Measurements from ENCODE around the gene ANKRD30B.
A peak's percentile ranks its signal among the peaks of the same experiment; 100 is the strongest.
"Not testable (repeated sequence)": the region's sequence is repeated elsewhere in the genome, so short reads cannot be mapped to it uniquely, and the experiment has no call there.

The ANKRD30B gene, protein sequence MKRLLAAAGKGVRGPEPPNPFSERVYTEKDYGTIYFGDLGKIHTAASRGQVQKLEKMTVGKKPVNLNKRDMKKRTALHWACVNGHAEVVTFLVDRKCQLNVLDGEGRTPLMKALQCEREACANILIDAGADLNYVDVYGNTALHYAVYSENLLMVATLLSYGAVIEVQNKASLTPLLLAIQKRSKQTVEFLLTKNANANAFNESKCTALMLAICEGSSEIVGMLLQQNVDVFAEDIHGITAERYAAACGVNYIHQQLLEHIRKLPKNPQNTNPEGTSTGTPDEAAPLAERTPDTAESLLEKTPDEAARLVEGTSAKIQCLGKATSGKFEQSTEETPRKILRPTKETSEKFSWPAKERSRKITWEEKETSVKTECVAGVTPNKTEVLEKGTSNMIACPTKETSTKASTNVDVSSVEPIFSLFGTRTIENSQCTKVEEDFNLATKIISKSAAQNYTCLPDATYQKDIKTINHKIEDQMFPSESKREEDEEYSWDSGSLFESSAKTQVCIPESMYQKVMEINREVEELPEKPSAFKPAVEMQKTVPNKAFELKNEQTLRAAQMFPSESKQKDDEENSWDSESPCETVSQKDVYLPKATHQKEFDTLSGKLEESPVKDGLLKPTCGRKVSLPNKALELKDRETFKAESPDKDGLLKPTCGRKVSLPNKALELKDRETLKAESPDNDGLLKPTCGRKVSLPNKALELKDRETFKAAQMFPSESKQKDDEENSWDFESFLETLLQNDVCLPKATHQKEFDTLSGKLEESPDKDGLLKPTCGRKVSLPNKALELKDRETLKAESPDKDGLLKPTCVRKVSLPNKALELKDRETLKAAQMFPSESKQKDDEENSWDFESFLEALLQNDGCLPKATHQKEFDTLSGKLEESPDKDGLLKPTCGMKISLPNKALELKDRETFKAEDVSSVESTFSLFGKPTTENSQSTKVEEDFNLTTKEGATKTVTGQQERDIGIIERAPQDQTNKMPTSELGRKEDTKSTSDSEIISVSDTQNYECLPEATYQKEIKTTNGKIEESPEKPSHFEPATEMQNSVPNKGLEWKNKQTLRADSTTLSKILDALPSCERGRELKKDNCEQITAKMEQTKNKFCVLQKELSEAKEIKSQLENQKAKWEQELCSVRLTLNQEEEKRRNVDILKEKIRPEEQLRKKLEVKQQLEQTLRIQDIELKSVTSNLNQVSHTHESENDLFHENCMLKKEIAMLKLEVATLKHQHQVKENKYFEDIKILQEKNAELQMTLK (N-terminal part only)

DNA sequence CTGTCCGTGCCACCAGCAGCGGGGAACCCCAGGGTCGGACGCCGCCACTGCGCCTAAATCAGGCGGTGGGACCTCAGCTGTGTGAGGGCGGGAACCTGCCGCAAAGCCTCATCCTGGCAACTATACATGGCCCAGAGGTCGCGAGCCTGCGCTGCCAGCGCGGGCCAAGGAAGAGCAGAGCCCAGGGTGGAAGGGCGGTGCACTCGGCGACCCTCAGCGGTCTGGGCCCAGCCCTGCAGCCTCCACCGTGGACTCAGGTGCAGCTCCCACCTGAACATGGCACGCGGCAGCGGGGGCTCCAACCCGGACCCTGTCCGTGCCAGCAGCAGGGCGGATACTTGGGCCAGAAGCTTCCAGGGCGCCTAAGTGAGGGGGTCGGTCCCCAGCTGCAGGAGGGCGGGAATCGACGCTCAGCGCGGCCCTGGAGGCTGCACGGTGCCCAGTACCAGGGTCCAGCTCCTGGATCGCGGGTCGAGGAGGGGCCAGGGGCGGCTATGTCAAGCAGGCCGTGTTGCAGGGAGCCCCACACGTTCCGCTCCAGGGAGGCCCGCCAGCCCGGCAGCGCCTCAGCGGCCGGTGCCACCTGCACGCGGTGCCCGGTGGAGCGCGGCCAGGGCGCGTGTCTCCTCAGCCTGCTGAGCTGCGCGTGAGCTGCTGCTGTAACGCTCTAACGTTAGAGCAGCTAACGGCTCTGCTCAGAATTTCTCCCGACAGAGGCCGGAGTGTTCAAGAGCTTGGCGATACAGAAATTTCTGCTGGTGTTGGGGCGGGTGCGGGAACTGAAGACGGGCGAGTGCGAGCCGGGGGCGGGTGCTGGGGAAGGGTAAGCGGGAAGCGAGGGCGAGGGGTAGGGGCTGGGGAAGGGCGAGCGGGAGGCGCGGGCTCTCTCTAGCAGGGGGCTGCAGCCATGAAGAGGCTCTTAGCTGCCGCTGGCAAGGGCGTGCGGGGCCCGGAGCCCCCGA lies at the start of gene ANKRD30B:
TSS of gene ANKRD30B (plus strand) at position 660 of the 962 bp plus-strand sequence. CDS start at position 908, 248 bp downstream.
- peak; percentile 56 for ATAC-seq
- H3K4me1 Mint-ChIP-seq, result no peaks in the 10 kb centered on the region
- H3K9me3 Mint-ChIP-seq, result peaks cover 4% of the 10 kb centered on the region
- no peaks in the 10 kb centered on the region for H3K36me3 Mint-ChIP-seq
- no peaks in the 10 kb centered on the region for H3K27me3 Mint-ChIP-seq
- H3K4me3 Mint-ChIP-seq, result no peak within 1 kb of the TSS
- no peak within 1 kb of the TSS for H3K27ac Mint-ChIP-seq

DNA sequence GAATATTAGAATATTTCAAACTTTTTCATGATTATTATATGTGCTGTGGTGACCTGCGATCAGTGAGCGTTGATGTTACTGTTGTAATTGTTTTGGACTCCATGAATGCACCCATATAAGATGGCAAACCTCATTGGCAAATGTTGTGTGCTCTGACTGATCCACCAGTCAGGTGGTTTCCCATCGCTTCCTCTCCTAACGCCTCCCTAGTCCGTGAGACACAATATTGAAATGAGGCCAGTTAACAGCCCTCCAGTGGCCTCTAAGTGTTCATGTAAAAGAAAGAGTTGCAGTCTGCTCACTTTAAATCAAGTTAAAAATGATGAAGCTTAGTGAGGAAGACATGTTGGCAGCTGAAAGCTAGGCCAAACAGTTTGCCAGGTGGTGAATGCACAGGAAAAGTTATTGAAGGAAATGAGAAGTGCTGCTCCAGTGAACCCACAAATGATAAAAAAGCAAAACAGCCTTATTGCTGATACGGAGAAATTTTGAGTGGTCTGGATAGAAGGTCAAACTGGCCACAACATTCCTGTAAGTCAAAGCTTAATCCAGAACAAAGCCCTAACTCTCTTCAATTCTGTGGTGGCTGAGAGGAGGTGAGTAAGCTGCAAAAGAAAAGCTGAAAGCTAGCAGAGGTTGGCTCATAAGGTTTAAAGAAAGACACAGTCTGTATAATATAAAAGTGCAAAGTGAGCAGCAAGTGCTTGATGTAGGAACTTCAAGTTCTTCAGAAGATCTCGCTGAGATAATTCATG lies 46.5 kb upstream of the ANKRD30B start:
- not testable (repeated sequence) for H3K27ac Mint-ChIP-seq, H3K4me1 Mint-ChIP-seq, H3K9me3 Mint-ChIP-seq, H3K4me3 Mint-ChIP-seq, H3K36me3 Mint-ChIP-seq, ATAC-seq, H3K27me3 Mint-ChIP-seq

DNA sequence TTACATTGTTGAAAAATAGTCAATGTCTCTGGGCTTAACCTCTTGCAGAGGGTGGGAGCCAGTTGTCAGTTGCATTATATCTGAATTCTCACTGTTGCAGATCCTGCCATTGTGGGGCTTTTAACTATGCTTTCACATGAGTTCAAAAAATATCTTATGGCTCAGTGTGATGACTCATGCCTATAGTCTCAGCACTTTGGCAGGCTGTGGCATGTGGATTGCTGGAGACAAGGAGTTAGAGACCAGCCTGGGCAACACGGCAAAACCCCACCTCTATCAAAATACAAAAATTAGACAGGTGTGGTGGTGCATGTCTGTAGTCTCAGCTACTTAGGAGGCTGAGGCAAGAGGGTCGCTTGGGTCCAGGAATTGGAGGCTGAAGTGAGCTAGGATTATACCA lies 38.2 kb upstream of the ANKRD30B start:
- not testable (repeated sequence) for H3K36me3 Mint-ChIP-seq, H3K27me3 Mint-ChIP-seq, H3K9me3 Mint-ChIP-seq, H3K4me3 Mint-ChIP-seq, ATAC-seq, H3K27ac Mint-ChIP-seq, H3K4me1 Mint-ChIP-seq

DNA sequence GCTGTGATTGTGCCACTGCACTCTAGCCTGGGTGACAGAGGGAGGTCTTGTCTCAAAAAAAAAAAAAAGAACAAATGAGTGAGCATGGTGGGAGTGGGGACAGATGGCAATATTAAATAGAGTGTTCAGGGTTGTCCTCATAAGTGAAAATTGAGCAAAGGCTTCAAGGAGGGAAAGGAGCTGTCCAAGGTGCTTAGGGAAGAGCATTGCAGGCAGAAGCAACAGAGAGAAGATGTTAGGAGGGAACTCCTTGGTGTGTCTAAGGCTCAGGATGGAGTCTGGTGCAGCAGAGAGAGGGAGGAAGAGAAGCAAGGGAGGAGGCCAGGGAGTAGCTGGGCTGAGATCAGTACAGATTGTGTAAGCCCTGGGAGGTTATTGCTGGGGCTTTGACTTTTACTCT lies 26.4 kb upstream of the ANKRD30B start:
- not testable (repeated sequence) for H3K27ac Mint-ChIP-seq, H3K27me3 Mint-ChIP-seq, H3K4me1 Mint-ChIP-seq, H3K36me3 Mint-ChIP-seq, ATAC-seq, H3K4me3 Mint-ChIP-seq, H3K9me3 Mint-ChIP-seq

DNA sequence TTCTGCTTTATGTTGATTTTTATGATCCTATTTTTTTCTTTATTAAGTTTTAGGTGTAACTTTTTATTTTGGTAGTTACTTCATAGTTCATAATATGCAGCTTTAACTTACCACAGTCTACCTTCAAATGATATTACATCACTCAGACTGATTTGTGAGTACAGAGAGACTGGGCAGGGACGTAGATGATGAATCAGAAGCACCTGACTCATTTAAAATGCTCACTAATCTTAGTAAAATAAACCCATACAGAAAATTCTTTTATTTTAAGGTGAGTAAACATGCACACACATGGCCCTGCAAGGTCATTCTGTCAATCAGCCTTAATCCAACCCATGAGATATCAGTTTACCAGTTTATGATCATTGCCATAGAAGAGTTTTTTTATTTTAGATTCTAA lies 8.9 kb upstream of the ANKRD30B start:
- not testable (repeated sequence) for H3K27me3 Mint-ChIP-seq, H3K4me1 Mint-ChIP-seq, H3K27ac Mint-ChIP-seq, H3K36me3 Mint-ChIP-seq, H3K9me3 Mint-ChIP-seq, ATAC-seq, H3K4me3 Mint-ChIP-seq

DNA sequence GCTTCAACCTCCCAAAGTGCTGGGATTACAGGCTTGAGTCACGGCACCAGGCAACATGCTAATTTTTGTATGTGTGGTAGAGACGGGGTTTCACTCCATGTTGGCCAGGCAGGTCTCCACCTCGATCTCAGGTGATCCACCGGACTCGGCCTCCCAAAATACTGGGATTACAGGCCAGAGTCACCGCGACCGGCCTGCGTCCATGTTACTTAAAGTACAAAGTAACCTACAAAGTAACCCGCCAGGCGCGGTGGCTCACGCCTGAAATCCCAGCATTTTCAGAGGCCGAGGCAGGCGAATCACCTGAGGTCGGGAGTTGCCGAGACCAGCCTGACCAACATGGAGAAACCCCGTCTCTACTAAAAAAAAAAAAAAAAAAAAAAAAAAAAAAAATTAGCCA lies 1.1 kb upstream of the ANKRD30B start:
- H3K27ac Mint-ChIP-seq, result no peak overlapping the region
- peaks cover 4% of the 10 kb centered on the region for H3K9me3 Mint-ChIP-seq
- no peaks in the 10 kb centered on the region for H3K36me3 Mint-ChIP-seq
- no peaks in the 10 kb centered on the region for H3K4me1 Mint-ChIP-seq
- no peaks in the 10 kb centered on the region for H3K27me3 Mint-ChIP-seq
- ATAC-seq, result no peak
- no peak overlapping the region for H3K4me3 Mint-ChIP-seq

DNA sequence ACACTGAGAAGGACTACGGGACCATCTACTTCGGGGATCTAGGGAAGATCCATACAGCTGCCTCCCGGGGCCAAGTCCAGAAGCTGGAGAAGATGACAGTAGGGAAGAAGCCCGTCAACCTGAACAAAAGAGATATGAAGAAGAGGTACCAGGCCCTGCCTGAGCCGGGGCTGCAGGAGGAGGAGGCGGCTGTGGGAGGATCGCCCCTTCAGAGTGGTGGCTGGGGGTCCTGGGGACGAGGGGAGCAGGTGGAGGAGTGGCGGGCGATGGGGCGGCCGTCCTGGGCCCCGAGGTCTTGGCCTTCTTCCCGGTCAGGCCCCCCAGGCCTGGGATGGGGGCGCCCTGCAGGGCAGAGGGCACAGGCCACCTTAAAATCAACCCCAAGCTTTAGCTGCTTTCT lies 524 bp downstream of the ANKRD30B start:
- H3K4me1 Mint-ChIP-seq, result no peaks in the 10 kb centered on the region
- peaks cover 4% of the 10 kb centered on the region for H3K9me3 Mint-ChIP-seq
- H3K4me3 Mint-ChIP-seq, result no peak overlapping the region
- no peak for ATAC-seq
- H3K27ac Mint-ChIP-seq, result no peak overlapping the region
- no peaks in the 10 kb centered on the region for H3K27me3 Mint-ChIP-seq
- H3K36me3 Mint-ChIP-seq, result no peaks in the 10 kb centered on the region

DNA sequence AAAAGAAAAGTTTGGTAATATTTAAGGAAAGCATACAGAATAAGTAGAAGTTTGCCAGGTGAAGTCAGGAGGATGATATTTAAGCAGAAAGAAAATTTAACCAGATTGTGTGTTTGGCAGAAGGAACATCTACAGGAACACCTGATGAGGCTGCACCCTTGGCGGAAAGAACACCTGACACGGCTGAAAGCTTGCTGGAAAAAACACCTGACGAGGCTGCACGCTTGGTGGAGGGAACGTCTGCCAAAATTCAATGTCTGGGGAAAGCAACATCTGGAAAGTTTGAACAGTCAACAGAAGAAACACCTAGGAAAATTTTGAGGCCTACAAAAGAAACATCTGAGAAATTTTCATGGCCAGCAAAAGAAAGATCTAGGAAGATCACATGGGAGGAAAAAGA lies 15.6 kb downstream of the ANKRD30B start:
- H3K36me3 Mint-ChIP-seq, H3K4me3 Mint-ChIP-seq, H3K9me3 Mint-ChIP-seq, H3K27ac Mint-ChIP-seq, ATAC-seq, H3K4me1 Mint-ChIP-seq, H3K27me3 Mint-ChIP-seq: not testable (repeated sequence)

DNA sequence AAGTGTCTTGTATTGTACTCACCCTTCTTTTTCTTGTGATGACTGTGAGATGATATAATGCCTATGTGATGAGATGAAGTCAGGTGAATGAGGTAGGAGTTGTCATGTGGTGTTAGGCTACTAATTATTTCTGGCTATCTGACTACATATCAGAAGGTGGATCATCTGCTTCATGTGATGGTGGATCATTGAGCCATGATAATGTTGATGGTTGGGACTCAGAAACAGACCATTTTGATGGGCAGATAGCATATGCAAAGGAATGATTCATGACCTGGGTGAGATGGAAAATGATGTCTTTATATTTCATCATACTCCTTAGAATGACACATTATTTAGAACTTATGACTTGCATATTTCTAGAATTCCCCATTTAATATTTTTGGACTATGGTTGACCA lies 19.5 kb downstream of the ANKRD30B start:
- Mint-ChIP-seq H3K27me3 (no peaks in the 10 kb centered on the region), H3K9me3 (no peaks in the 10 kb centered on the region), H3K36me3 (no peaks in the 10 kb centered on the region), H3K27ac (no peak overlapping the region), H3K4me1 (no peaks in the 10 kb centered on the region), H3K4me3 (no peak overlapping the region)
- ATAC-seq, result no peak

DNA sequence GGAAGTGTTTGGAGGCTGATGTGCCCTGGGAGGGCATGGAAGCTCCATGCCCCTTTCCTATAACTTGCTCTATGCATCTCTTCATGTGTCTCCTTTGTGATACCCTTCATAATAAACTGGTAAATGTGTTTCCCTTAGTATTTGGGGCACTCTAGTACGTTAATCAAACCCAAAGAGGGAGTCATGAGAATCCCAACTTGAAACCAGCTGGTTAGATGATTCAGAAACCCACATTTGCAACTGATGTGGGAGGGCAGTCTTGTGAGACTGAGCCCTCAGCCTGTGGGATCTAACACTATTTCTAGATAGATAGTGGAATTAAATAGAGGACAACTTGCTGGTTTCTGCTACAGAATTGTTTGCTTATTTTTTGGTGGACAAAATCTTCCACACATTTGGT lies 20.3 kb downstream of the ANKRD30B start:
- H3K27ac Mint-ChIP-seq, result no peak overlapping the region
- no peak for ATAC-seq
- H3K36me3 Mint-ChIP-seq, result no peaks in the 10 kb centered on the region
- H3K9me3 Mint-ChIP-seq, result no peaks in the 10 kb centered on the region
- H3K27me3 Mint-ChIP-seq, result no peaks in the 10 kb centered on the region
- no peaks in the 10 kb centered on the region for H3K4me1 Mint-ChIP-seq
- no peak overlapping the region for H3K4me3 Mint-ChIP-seq

DNA sequence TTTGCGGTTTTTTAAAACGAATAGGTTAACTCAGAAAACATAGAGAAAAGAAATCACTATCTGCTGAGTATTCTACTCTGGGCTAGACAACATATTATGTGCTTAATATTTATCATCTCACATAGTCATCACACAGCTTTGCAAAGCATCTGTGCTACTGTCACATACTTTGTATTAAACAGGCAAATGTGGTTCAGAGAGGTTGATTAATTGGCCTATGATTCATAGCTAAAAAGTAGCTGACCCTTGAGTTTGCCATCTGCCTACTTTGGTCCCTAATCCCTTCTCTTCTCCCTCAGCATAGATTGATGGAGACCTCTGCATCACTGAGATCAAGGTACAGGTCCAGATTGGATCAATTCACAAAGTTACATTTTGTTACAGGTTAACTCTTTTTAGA lies 21.4 kb downstream of the ANKRD30B start:
- no peaks in the 10 kb centered on the region for H3K27me3 Mint-ChIP-seq
- no peak for ATAC-seq
- H3K27ac Mint-ChIP-seq, result no peak overlapping the region
- H3K36me3 Mint-ChIP-seq, result no peaks in the 10 kb centered on the region
- no peaks in the 10 kb centered on the region for H3K4me1 Mint-ChIP-seq
- H3K4me3 Mint-ChIP-seq, result no peak overlapping the region
- no peaks in the 10 kb centered on the region for H3K9me3 Mint-ChIP-seq

DNA sequence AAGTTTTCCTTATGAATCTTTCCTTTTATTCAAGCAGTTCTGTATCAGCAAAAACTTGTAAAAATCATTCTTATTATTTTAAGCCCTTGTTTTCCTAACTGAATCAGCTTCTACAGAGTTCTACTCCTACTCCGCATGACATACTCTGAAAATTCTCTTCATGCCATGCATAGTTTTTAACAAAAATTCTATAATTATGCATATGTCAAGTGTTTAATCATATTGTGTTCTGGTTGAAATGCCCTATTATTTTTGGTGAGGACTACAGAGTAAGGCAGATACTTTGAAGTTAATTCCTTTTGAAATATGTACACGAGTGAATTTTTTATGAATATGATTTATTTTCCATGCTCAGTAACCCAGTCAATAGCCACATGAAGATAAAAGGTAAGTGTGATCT lies 28.8 kb downstream of the ANKRD30B start:
- Mint-ChIP-seq H3K27me3 (no peaks in the 10 kb centered on the region), H3K36me3 (no peaks in the 10 kb centered on the region), H3K4me1 (no peaks in the 10 kb centered on the region), H3K9me3 (no peaks in the 10 kb centered on the region), H3K27ac (no peak overlapping the region), H3K4me3 (no peak overlapping the region)
- ATAC-seq, result no peak

DNA sequence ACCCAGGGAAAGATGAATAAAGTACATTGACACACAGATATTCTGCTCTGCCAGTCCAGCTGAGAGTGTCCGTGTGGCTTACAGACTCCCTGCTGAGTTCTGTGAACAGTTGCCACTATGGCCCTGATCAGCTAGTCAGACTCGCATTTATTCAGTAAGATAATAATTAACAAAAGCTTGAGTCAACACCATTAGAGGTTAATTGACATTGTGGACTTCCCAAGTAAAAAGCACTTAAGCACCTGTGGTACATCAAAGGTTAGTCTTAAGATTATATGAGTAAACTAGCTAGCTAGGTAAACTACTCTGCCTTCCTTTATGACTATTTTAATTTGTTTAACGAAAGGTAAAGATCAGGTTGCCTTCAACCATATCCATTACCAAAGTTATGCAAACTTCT lies 33.7 kb downstream of the ANKRD30B start:
- Mint-ChIP-seq H3K4me1 (no peaks in the 10 kb centered on the region), H3K4me3 (no peak overlapping the region), H3K9me3 (peaks cover 3% of the 10 kb centered on the region), H3K27me3 (no peaks in the 10 kb centered on the region), H3K36me3 (no peaks in the 10 kb centered on the region), H3K27ac (no peak overlapping the region)
- no peak for ATAC-seq

DNA sequence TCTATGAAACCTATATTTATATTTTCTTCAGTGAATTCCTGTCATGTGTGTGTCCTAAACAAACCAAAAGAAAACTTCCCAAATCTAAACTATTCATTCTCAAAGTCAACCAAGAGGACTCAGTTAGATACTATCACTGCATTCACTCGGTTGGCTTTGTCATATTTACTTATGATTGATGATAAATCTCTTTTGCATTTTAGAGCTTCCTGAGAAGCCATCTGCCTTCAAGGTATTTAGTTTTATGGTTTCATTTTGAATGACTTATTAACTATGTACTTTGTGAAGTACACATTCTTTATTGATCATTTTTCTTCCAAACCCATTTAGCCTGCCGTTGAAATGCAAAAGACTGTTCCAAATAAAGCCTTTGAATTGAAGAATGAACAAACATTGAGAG lies 36.2 kb downstream of the ANKRD30B start:
- H3K27me3 Mint-ChIP-seq, result no peaks in the 10 kb centered on the region

More for the DNA sequence above, 36.2 kb downstream of the ANKRD30B start:
- ATAC-seq, result no peak
- no peaks in the 10 kb centered on the region for H3K4me1 Mint-ChIP-seq
- H3K27ac Mint-ChIP-seq, result no peak overlapping the region
- no peak overlapping the region for H3K4me3 Mint-ChIP-seq
- H3K9me3 Mint-ChIP-seq, result peaks cover 3% of the 10 kb centered on the region
- no peaks in the 10 kb centered on the region for H3K36me3 Mint-ChIP-seq
